GM12801 (cell line): ENCODE results near the gene WDR74.

Experiments used
- CTCF ChIP-seq: IDR thresholded peaks from one replicate; pipeline ENCODE4 v1.5.1; 2011; ENCODE audit warnings: control low read depth; ENCODE audit not compliant: insufficient read length; ENCODE audit errors: extremely low read depth

Gene WDR74

DNA sequence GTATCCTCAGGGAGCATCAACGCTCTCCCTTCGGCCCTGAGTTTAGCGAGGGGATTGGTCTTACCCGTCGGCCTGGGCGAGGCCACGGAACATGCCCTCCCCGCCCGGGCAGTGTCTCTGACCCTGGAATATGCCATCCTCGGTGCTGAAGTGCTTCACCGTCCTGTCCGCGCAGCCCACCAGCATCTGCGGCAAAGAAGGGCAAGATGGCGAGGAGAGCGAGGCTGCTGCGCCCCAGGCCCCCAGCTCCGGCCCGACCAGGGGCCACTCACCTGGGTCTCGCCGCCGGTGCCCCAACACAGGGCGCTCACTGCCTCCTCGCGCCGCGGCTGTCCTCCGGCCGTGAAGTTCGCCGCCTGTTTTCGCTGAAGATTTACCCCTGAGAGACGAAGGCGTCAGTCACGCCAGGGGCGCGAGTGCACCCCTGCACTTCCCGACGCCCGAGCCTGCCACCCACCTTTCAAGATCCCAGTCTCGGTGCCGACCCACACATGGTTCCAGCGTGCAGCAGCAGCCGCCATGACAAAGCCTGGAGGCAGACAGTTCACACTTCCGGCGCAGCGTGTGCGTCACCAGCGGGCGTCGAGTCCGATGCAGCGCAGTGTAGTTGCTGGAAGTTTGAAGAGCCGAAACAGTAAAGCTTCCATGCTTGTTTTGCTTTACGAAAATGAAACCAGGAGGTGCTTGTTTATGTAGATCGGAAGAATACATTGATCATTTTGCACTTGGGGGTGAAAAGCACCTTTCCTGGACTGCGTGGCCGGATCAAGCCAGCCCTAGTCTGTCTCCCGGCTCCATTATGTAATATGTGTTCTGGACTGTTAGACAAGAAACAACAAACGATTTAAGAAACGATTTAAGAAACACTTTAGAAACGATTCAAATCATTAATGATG lies at the start of gene WDR74:
WDR74 (minus strand) TSS at position 541 of the 896 bp plus-strand sequence; CDS start at position 521, 20 bp downstream.
- TF ChIP-seq CTCF, result no peak

DNA sequence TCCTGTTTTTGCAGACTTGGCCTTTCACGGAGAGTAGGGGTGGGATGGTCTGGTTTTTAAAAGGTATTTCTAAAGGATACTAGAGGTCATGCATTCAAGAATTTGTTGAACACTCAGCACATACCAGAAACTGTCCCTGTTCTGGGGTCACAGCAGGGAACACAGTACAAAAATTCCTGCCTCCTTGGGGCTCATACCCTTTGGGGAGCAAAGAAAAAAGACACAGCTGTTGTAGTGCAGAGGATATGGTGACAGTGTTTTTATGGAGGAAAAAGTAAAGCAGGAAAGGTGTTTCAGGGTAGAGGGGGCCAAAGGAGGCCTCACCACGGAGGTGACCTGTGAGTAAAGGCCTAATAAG lies 49.7 kb upstream of the WDR74 start:
- no peak for TF ChIP-seq CTCF

- TF ChIP-seq CTCF, result no peak
Observed at GRCh38 chr11:62888406-62888805, 49.0 kb upstream of the WDR74 start.

DNA sequence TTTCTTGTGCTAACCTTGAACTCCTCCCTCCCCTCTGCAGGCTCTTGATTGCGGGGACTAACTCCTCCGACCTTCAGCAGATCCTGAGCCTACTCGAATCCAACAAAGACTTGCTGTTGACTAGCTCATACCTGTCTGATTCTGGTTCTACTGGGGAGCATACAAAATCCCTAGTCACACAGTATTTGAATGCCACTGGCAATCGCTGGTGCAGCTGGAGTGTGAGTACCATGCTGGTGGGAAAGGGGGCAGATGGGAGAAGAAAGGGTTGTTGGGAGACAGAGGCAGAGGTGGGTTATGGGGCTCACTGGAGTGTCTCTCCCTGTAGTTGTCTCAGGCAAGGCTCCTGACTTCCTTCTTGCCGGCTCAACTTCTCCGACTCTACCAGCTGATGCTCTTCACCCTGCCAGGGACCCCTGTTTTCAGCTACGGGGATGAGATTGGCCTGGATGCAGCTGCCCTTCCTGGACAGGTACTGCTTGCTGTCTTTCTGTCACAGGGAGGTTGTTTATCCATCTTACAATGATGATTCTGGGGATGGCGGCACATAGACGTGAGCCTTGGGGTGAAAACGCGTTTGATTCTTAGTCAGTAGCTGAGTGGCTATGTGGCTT lies 45.9 kb upstream of the WDR74 start:
- no peak for TF ChIP-seq CTCF

DNA sequence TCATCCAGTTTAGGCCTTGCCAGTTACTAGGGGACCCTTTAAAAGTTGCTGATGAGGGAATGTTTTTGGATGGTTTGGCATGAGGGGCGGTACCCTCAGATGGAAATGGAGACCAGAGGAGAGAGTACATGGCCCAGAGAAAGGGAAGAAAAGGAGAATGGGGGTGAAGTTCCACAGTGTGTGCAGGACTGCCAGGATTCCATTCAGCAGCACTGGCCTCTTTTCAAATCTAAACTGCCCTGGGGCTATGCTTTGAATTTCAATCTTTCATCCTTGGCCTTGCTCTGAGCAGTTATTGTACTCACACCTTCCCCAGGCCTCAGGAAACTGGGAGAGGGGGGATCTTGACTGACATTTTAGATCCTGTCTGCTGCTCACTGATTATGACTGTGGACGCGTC lies 44.3 kb upstream of the WDR74 start:
- no peak for TF ChIP-seq CTCF

- no peak for TF ChIP-seq CTCF
Observed at GRCh38 chr11:62882788-62883501, 43.6 kb upstream of the WDR74 start.

DNA sequence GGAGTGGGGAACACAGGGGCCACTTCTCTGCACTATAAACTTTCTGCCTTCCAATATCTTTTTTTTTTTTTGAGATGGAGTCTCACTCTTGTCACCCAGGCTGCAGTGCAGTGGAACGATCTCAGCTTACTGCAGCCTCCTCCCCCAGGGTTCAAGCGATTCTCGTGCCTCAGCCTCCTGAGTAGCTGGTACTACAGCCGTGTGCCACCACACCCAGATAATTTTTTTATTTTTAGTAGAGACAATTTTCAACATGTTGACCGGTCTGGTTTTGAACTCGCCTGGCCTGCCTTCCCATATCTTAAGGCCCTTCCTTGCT lies 43.0 kb upstream of the WDR74 start:
- no peak for TF ChIP-seq CTCF
